Activated CD8-positive, alpha-beta T cell treated with anti-CD3 and anti-CD28 coated beads for 36 hours (primary cell): ENCODE data around the gene ADGRB3. TPM values are rescaled to one million over a fixed set of nuclear protein-coding genes. Genes with fewer than 3 reads are reported as not detected.

Experiments
- ATAC-seq: fragments of 200-7000 bp; cut with Tn5 transposase; one replicate; pipeline ENCODE4 v1.10.0; 2021; ENCODE audit warnings: mild to moderate bottlenecking, moderate library complexity
- CTCF ChIA-PET: fragments of 350-600 bp; sonication (Branson Sonifier 250); formaldehyde crosslinking; loops from one replicate; lab custom pipeline; 2021; ENCODE audit warnings: antibody characterized with exemption; lab: Charles Lee
- POLR2A ChIA-PET: fragments of 350-600 bp; sonication (Branson Sonifier 250); formaldehyde crosslinking; loops from one replicate; lab custom pipeline; 2021; ENCODE audit warnings: antibody characterized with exemption; lab: Charles Lee
- DNase-seq: peaks from one replicate; pipeline ENCODE4 v3.0.0-alpha.2; 2020
- H3K27ac Mint-ChIP-seq: one replicate; pipeline ENCODE4 v1.8.0; 2021; ENCODE audit warnings: mild to moderate bottlenecking, mixed read lengths
- H3K27me3 Mint-ChIP-seq: one replicate; pipeline ENCODE4 v1.8.0; 2021; ENCODE audit warnings: mixed read lengths
- H3K36me3 Mint-ChIP-seq: one replicate; pipeline ENCODE4 v1.8.0; 2021; ENCODE audit warnings: low read depth, mixed read lengths
- H3K4me1 Mint-ChIP-seq: one replicate; pipeline ENCODE4 v1.8.0; 2021; ENCODE audit warnings: low read depth, mixed read lengths
- H3K4me3 Mint-ChIP-seq: one replicate; pipeline ENCODE4 v1.8.0; 2021; ENCODE audit warnings: mild to moderate bottlenecking, moderate library complexity, mixed read lengths
- H3K9me3 Mint-ChIP-seq: one replicate; pipeline ENCODE4 v1.8.0; 2021; ENCODE audit warnings: mixed read lengths
- CTCF ChIP-seq: fragments of 200-600 bp; IDR thresholded peaks from one replicate; pipeline ENCODE4 v1.8.0; 2022; ENCODE audit warnings: antibody characterized with exemption, mild to moderate bottlenecking
- intact Hi-C: fragments of 100-400 bp; cut with micrococcal nuclease; formaldehyde crosslinking; loops from one replicate; pipeline ENCODE4 v1.10.0; 2022
- total RNA-seq, 2 experiments: library from RNA; stranded (reverse); gene quantifications; one replicate each; pipeline ENCODE4 v1.2.3, GENCODE V29; 2021

Gene ADGRB3
- total RNA-seq, 2 experiments from 2014 or later = not detected

- ATAC-seq = no peak
- DNase-seq = no peak
- Mint-ChIP-seq H3K27me3 (no peaks in the 10 kb centered on the region), H3K4me1 (no peaks in the 10 kb centered on the region), H3K36me3 (no peaks in the 10 kb centered on the region), H3K9me3 (peaks cover 2% of the 10 kb centered on the region), H3K27ac (no peak overlapping the region), H3K4me3 (no peak overlapping the region)
- ChIA-PET POLR2A (no interaction called here), CTCF (no interaction called here)
- intact Hi-C loops = no loop called here
- no peak for TF ChIP-seq CTCF
These were observed 487.3 kb downstream of the ADGRB3 start for GRCh38 chr6:69122407-69122773.

GRCh38 chr6:69128411-69128810 lies 493.3 kb downstream of the ADGRB3 start:
- ChIA-PET POLR2A (no interaction called here), CTCF (no interaction called here)
- ATAC-seq = no peak

GRCh38 chr6:69129046-69129445 lies 494.0 kb downstream of the ADGRB3 start:
- ChIA-PET POLR2A (no interaction called here), CTCF (no interaction called here)
- Mint-ChIP-seq H3K27me3 (no peaks in the 10 kb centered on the region), H3K27ac (no peak overlapping the region), H3K9me3 (peaks cover 6% of the 10 kb centered on the region), H3K4me3 (no peak overlapping the region), H3K4me1 (no peaks in the 10 kb centered on the region), H3K36me3 (no peaks in the 10 kb centered on the region)
- DNase-seq (no peak), ATAC-seq (no peak)
- intact Hi-C loops = no loop called here
- no peak for TF ChIP-seq CTCF

More at GRCh38 chr6:69128411-69128810, 493.3 kb downstream of the ADGRB3 start:
- Mint-ChIP-seq H3K36me3 (no peaks in the 10 kb centered on the region), H3K4me1 (no peaks in the 10 kb centered on the region), H3K27me3 (no peaks in the 10 kb centered on the region), H3K9me3 (peaks cover 2% of the 10 kb centered on the region), H3K4me3 (no peak overlapping the region), H3K27ac (no peak overlapping the region)
- no peak for DNase-seq
- intact Hi-C loops = no loop called here
- TF ChIP-seq CTCF = no peak

- DNase-seq (no peak), ATAC-seq (no peak)
- peaks cover 6% of the 10 kb centered on the region for H3K9me3 Mint-ChIP-seq
- no peaks in the 10 kb centered on the region for H3K27me3 Mint-ChIP-seq
- H3K4me1 Mint-ChIP-seq = no peaks in the 10 kb centered on the region
- H3K4me3 Mint-ChIP-seq = no peak overlapping the region
- ChIA-PET CTCF (no interaction called here), POLR2A (no interaction called here)
- TF ChIP-seq CTCF = no peak
- intact Hi-C loops = no loop called here
- H3K27ac Mint-ChIP-seq = no peak overlapping the region
- H3K36me3 Mint-ChIP-seq = no peaks in the 10 kb centered on the region
These were observed 500.8 kb downstream of the ADGRB3 start for GRCh38 chr6:69135927-69136326.

GRCh38 chr6:69138148-69138547 lies 503.1 kb downstream of the ADGRB3 start:
- H3K27ac Mint-ChIP-seq = no peak overlapping the region
- no peak overlapping the region for H3K4me3 Mint-ChIP-seq
- no peak for TF ChIP-seq CTCF
- POLR2A ChIA-PET = no interaction called here
- ATAC-seq (no peak), DNase-seq (no peak)
- H3K36me3 Mint-ChIP-seq = no peaks in the 10 kb centered on the region
- H3K9me3 Mint-ChIP-seq = peaks cover 6% of the 10 kb centered on the region
- H3K4me1 Mint-ChIP-seq = no peaks in the 10 kb centered on the region
- CTCF ChIA-PET = no interaction called here
- H3K27me3 Mint-ChIP-seq = no peaks in the 10 kb centered on the region
- intact Hi-C loops = no loop called here
